ENCODE results near the gene LATS1. TPM values are rescaled to one million over a fixed set of nuclear protein-coding genes. Genes with fewer than 3 reads are reported as not detected.
A peak's percentile ranks its signal among the peaks of the same experiment; 100 is the strongest.

The LATS1 gene
- polyA plus RNA-seq, 1 of the 3 experiments (the other 2 are of a cell fraction), result 6.9 TPM

- CTCF ChIA-PET, result no interaction called here
- no peaks in the 10 kb centered on the region; a peak in 1 of 4 replicates for H3K4me1 ChIP-seq (ENCODE audit: control insufficient read depth in 1 of 2, insufficient read depth in 2 of 2, low read depth in 1 of 2, low read length in 1 of 2)
- peak within 1 kb of the TSS; percentile 83 for H3K4me2 ChIP-seq
- no peaks in the 10 kb centered on the region for H4K20me1 ChIP-seq (ENCODE audit: insufficient read depth)
- DNase-seq, result peak; percentile 97
- H3F3A ChIP-seq (replicated peaks; ENCODE audit: insufficient read depth), result peaks cover 8% of the 10 kb centered on the region
- H3K79me2 ChIP-seq (ENCODE audit: insufficient read depth), result peaks cover 48% of the 10 kb centered on the region
- POLR2A ChIA-PET, result interaction anchor here (1.7 kb wide), 1 partner anchor 69 kb away, joined by 9 read pairs; the partner anchor contains the start of gene LATS1
- H3K27ac ChIP-seq (ENCODE audit: low read depth in 2 of 2, low read length in 1 of 2), result peak within 1 kb of the TSS; percentile 69 to 79
- H3K27me3 ChIP-seq (ENCODE audit: insufficient read depth), result no peaks in the 10 kb centered on the region
- peak; percentile 35; the same call in 1 of the 2 replicates for TF ChIP-seq ELF1 (IDR thresholded peaks at IDR 0.05)
- no peak for TF ChIP-seq JUND (IDR thresholded peaks at IDR 0.05)
- peak; percentile 58; the same call in 1 of the 2 replicates for TF ChIP-seq POLR2AphosphoS5 (IDR thresholded peaks at IDR 0.05; ENCODE audit: low read depth, low read length)
- TF ChIP-seq MXI1 (IDR thresholded peaks at IDR 0.05; ENCODE audit: low read depth, low read length), result peak; percentile 93
- TF ChIP-seq GATA2 (CRISPR knock-in tag; IDR thresholded peaks at IDR 0.05), result no peak
- TF ChIP-seq NRF1 (IDR thresholded peaks at IDR 0.05; ENCODE audit: low read depth, low read length), result peak; percentile 71
- 0 out of 2 replicates have a peak, but pooled peaks have one; percentile 2 for TF ChIP-seq SMC3 (IDR thresholded peaks at IDR 0.05; ENCODE audit: low read depth, low read length)
- TF ChIP-seq MEF2A (IDR thresholded peaks at IDR 0.05; ENCODE audit: borderline replicate concordance, low read depth), result no peak
- peak; percentile 63; the same call in 1 of the 2 replicates for TF ChIP-seq TAF1 (IDR thresholded peaks at IDR 0.05; ENCODE audit: borderline replicate concordance, low read depth, low read length)
- TF ChIP-seq, protein P1, sequence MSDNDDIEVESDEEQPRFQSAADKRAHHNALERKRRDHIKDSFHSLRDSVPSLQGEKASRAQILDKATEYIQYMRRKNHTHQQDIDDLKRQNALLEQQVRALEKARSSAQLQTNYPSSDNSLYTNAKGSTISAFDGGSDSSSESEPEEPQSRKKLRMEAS (IDR thresholded peaks at IDR 0.05; ENCODE audit: low read depth), result peak; percentile 88
- peak; percentile 46 for TF ChIP-seq CHD2 (IDR thresholded peaks at IDR 0.05; ENCODE audit: low read length, partially characterized antibody)
- no peak for TF ChIP-seq YY1 (IDR thresholded peaks at IDR 0.05; ENCODE audit: low read depth)
- TF ChIP-seq RCOR1 (IDR thresholded peaks at IDR 0.05; ENCODE audit: low read length), result no peak
- peak; percentile 61 for TF ChIP-seq GABPA (IDR thresholded peaks at IDR 0.05; ENCODE audit: low read depth)
- no peak for TF ChIP-seq TEAD4 (IDR thresholded peaks at IDR 0.05; ENCODE audit: borderline replicate concordance, insufficient read depth)
- peak within 1 kb of the TSS; percentile 85 to 87 for H3K4me3 ChIP-seq (ENCODE audit: low read depth in 2 of 2, low read length in 1 of 2)
- 2% methylated on average over 17 of the region's 69 CpGs for WGBS (ENCODE audit: low lambda C conversion rate)
- peak within 1 kb of the TSS; percentile 78 for H3K9ac ChIP-seq
- no peaks in the 10 kb centered on the region for H3K9me3 ChIP-seq
- H3K9me2 ChIP-seq, result no peaks in the 10 kb centered on the region
- H2AFZ ChIP-seq (ENCODE audit: low read depth), result peak within 1 kb of the TSS; percentile 99
- no peaks in the 10 kb centered on the region for H3K36me3 ChIP-seq (replicated peaks in 1 of 2; ENCODE audit: control insufficient read depth in 1 of 2, insufficient read depth in 2 of 2, low read length in 1 of 2)
Measured at GRCh38 chr6:149648148-149649145, 69.5 kb downstream of the LATS1 start, which contains the start of gene KATNA1. Gene KATNA1 (minus strand): TSS chr6:149648714. CDS start chr6:149638547, 10,167 bp downstream.

DNA sequence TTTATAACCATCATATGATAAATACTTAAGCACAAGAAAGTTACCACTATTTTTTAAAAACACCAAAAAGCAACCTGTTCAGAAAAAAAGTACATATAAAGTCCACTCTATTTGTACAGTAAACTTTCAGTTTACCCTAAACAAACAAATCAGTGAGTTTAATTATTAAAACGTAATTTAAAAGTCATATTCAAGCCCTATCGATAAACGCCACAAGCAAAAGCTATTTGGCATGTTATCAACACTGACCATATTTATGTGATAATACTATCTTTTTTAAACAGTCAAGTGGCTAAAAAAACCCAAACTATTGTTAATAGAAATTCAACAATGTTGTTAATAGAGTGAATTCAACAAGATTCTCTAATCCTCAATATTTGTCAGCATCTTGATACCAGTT lies 71.3 kb downstream of the LATS1 start:
- 83% methylated on average over 3 of the region's 3 CpGs for WGBS (ENCODE audit: low lambda C conversion rate)
- Histone ChIP-seq H3K27ac (ENCODE audit: low read depth in 2 of 2, low read length in 1 of 2) (peak overlapping the region in 1 of 2 experiments; percentile 69; a peak in 1 of 4 replicates), H3K4me3 (ENCODE audit: low read depth in 2 of 2, low read length in 1 of 2) (peak overlapping the region; percentile 85 to 87; a peak in 3 of 4 replicates), H3K79me2 (ENCODE audit: insufficient read depth) (peaks cover 67% of the 10 kb centered on the region), H3K4me1 (ENCODE audit: control insufficient read depth in 1 of 2, insufficient read depth in 2 of 2, low read depth in 1 of 2, low read length in 1 of 2) (no peaks in the 10 kb centered on the region; a peak in 1 of 4 replicates), H2AFZ (ENCODE audit: low read depth) (peak overlapping the region; percentile 99; the same call in 1 of the 2 replicates), H4K20me1 (ENCODE audit: insufficient read depth) (no peaks in the 10 kb centered on the region), H3K4me2 (peak overlapping the region; percentile 83), H3K9me3 (no peaks in the 10 kb centered on the region), H3K9me2 (no peaks in the 10 kb centered on the region), H3K9ac (peak overlapping the region; percentile 78; the same call in 1 of the 2 replicates), H3F3A (replicated peaks; ENCODE audit: insufficient read depth) (peaks cover 5% of the 10 kb centered on the region), H3K27me3 (ENCODE audit: insufficient read depth) (no peaks in the 10 kb centered on the region), H3K36me3 (replicated peaks in 1 of 2; ENCODE audit: control insufficient read depth in 1 of 2, insufficient read depth in 2 of 2, low read length in 1 of 2) (no peaks in the 10 kb centered on the region)
- no peak for TF ChIP-seq EZH2phosphoT487 (IDR thresholded peaks at IDR 0.05; ENCODE audit: borderline replicate concordance, low read depth)
- no peak for TF ChIP-seq CHD2 (IDR thresholded peaks at IDR 0.05; ENCODE audit: low read length, partially characterized antibody)
- no peak for TF ChIP-seq GATA2 (CRISPR knock-in tag; IDR thresholded peaks at IDR 0.05)
- no peak for TF ChIP-seq ZBTB33 (IDR thresholded peaks at IDR 0.05; ENCODE audit: borderline replicate concordance, low read depth)
- TF ChIP-seq MEF2A (IDR thresholded peaks at IDR 0.05; ENCODE audit: borderline replicate concordance, low read depth), result no peak
- no peak for TF ChIP-seq FOXJ3 (CRISPR knock-in tag; IDR thresholded peaks at IDR 0.05)
- ChIA-PET POLR2A (no interaction called here), CTCF (no interaction called here)
- DNase-seq, result no peak

Measured in SK-N-SH (cell line).